ENCODE data around the gene NXT1. TPM values are rescaled to one million over a fixed set of nuclear protein-coding genes. Genes with fewer than 3 reads are reported as not detected.

The NXT1 gene
- total RNA-seq, 2 experiments from 2014 or later: 35.8 to 37.8 TPM

Other genes with a start within 250 kb of the NXT1 start
- 10 to 100 TPM; 11.8 to 13.7 TPM for gene GZF1, start 11.4 kb downstream of the NXT1 start, total RNA-seq
- 10 to 100 TPM; 14.3 to 16.8 TPM for gene NAPB, start 70.7 kb downstream of the NXT1 start, total RNA-seq
- gene CSTL1, start 88.9 kb downstream of the NXT1 start, total RNA-seq: not detected
- not detected for gene CST11, start 102.1 kb downstream of the NXT1 start, total RNA-seq
- not detected for gene CST8, start 140.3 kb downstream of the NXT1 start, total RNA-seq
- not detected for gene CST9L, start 217.7 kb downstream of the NXT1 start, total RNA-seq

All from activated CD8-positive, alpha-beta T cell treated with anti-CD3 and anti-CD28 coated beads for 36 hours (primary cell).